Neuronal stem cell (in vitro differentiated cells): ENCODE measurements around the gene LOXL3.

Experiments used
- DNase-seq: peaks from one replicate; pipeline ENCODE4 v3.0.0-alpha.2; 2013; ENCODE audit warnings: low spot score
- H2AFZ ChIP-seq: one replicate; pipeline ENCODE4 v1.6.1; 2013; ENCODE audit warnings: mild to moderate bottlenecking, low read length, inconsistent platforms
- H2AK5ac ChIP-seq: 2 replicates; pipeline ENCODE4 v1.6.1; 2013; ENCODE audit warnings: low read depth, mild to moderate bottlenecking, inconsistent platforms, low read length, moderate library complexity, mixed read lengths
- H2BK120ac ChIP-seq: 2 replicates; pipeline ENCODE4 v1.6.1; 2013; ENCODE audit warnings: low read depth, mild to moderate bottlenecking, inconsistent platforms, low read length, moderate library complexity, mixed read lengths
- H2BK12ac ChIP-seq: one replicate; pipeline ENCODE4 v1.6.1; 2013; ENCODE audit warnings: low read length, inconsistent platforms
- H2BK15ac ChIP-seq: 2 replicates; pipeline ENCODE4 v1.6.1; 2013; ENCODE audit warnings: mild to moderate bottlenecking, low read length, inconsistent platforms, mixed read lengths
- H2BK5ac ChIP-seq: one replicate; pipeline ENCODE4 v1.6.1; 2013; ENCODE audit warnings: inconsistent platforms, mild to moderate bottlenecking, low read length, moderate library complexity
- H3K14ac ChIP-seq: one replicate; pipeline ENCODE4 v1.6.1; 2013; ENCODE audit warnings: low read length, inconsistent platforms
- H3K18ac ChIP-seq: 2 replicates; pipeline ENCODE4 v1.6.1; 2013; ENCODE audit warnings: low read length, inconsistent platforms
- H3K23ac ChIP-seq: 2 replicates; pipeline ENCODE4 v1.6.1; 2013; ENCODE audit warnings: low read depth, mild to moderate bottlenecking, mixed read lengths, low read length, inconsistent platforms; ENCODE audit not compliant: poor library complexity
- H3K27ac ChIP-seq: replicated peaks from 3 replicates; pipeline ENCODE4 v1.5.1; 2013; ENCODE audit warnings: low read length, inconsistent platforms
- H3K27me3 ChIP-seq, 3 experiments: 2 replicates each; pipeline ENCODE4 v1.6.1; 2013; ENCODE audit warnings: low read length in 3 of 3, mild to moderate bottlenecking in 2 of 3, inconsistent platforms in 1 of 3, low read depth in 1 of 3, mixed read lengths in 1 of 3, moderate library complexity in 1 of 3; ENCODE audit not compliant: control insufficient read depth in 3 of 3, insufficient read depth in 3 of 3
- H3K36me3 ChIP-seq, 2 donors: replicated peaks in 1 of 2; 2 replicates each; pipeline ENCODE4 v1.6.1; 2013; ENCODE audit warnings: low read length in 2 of 2; ENCODE audit not compliant: control insufficient read depth in 2 of 2, insufficient read depth in 2 of 2
- H3K4ac ChIP-seq: 2 replicates; pipeline ENCODE4 v1.6.1; 2013; ENCODE audit warnings: inconsistent platforms, mild to moderate bottlenecking, low read length, moderate library complexity
- H3K4me1 ChIP-seq, 2 donors: 1 replicate in 1 of 2; 2 replicates in 1 of 2; pipeline ENCODE4 v1.6.1; 2013; ENCODE audit warnings: low read length in 2 of 2, low read depth in 1 of 2; ENCODE audit not compliant: control insufficient read depth in 2 of 2, insufficient read depth in 1 of 2
- H3K4me2 ChIP-seq: one replicate; pipeline ENCODE4 v1.6.1; 2013; ENCODE audit warnings: mild to moderate bottlenecking, low read length, inconsistent platforms; ENCODE audit not compliant: insufficient read depth, poor library complexity, severe bottlenecking
- H3K4me3 ChIP-seq, 2 donors: 2 replicates each; pipeline ENCODE4 v1.5.1; 2013; ENCODE audit warnings: low read length in 2 of 2, mild to moderate bottlenecking in 2 of 2, inconsistent platforms in 1 of 2, moderate library complexity in 1 of 2
- H3K79me1 ChIP-seq: one replicate; pipeline ENCODE4 v1.6.1; 2013; ENCODE audit warnings: low read depth, mild to moderate bottlenecking, inconsistent platforms, low read length, moderate library complexity
- H3K9ac ChIP-seq: one replicate; pipeline ENCODE4 v1.6.1; 2013; ENCODE audit warnings: mild to moderate bottlenecking, low read depth, low read length, inconsistent platforms; ENCODE audit not compliant: poor library complexity
- H3K9me3 ChIP-seq, 2 donors: replicated peaks in 1 of 2; 2 replicates each; pipeline versions ENCODE3 to v1.6.1; 2013; ENCODE audit warnings: low read length in 2 of 2, mild to moderate bottlenecking in 2 of 2, inconsistent platforms in 1 of 2, low read depth in 1 of 2, mixed read lengths in 1 of 2, moderate library complexity in 1 of 2; ENCODE audit not compliant: control insufficient read depth in 2 of 2, insufficient read depth in 1 of 2
- H4K8ac ChIP-seq: one replicate; pipeline ENCODE4 v1.6.1; 2013; ENCODE audit warnings: low read depth, mild to moderate bottlenecking, inconsistent platforms, low read length, moderate library complexity
- H4K91ac ChIP-seq: one replicate; pipeline ENCODE4 v1.6.1; 2013; ENCODE audit warnings: low read length, low read depth, mild to moderate bottlenecking, inconsistent platforms; ENCODE audit not compliant: poor library complexity
- WGBS, 2 donors: extraction: QIAGEN DNeasy Blood & Tissue Kit; methylation state at CpG; one replicate each; pipeline ENCODE4 v1.1.7; 2013; ENCODE audit warnings: missing lambda C conversion rate in 2 of 2, mixed read lengths in 1 of 2; ENCODE audit not compliant: insufficient read length in 2 of 2, insufficient replicate concordance in 1 of 2; ENCODE audit errors: extremely low coverage in 2 of 2; 5-methylcytosine and 5-hydroxymethylcytosine counted together

Gene LOXL3

DNA sequence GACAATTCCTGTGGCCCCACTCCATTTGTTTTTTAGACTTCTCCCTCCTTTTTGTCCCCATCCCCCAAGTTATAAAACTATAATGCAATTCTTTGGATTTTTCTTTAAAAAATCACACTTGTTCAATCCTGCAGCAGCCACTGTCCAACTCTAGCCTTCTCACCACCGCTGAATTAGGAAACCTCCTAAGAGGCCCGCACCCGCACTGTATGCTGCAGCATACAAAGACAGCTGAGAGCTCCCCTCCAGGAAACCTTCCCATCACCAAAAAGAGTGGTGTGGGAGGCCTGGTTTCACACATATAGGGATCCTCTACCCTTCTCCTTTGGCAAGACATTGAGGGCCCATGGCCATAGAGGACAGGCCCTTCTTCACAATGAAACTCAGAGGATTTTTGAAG lies 49.2 kb downstream of the LOXL3 start:
- DNase-seq: no peak
- Histone ChIP-seq H3K4me3 (no peak overlapping the region), H3K23ac (no peak overlapping the region), H3K4me1 (peaks cover 11% of the 10 kb centered on the region in 2 donors), H3K18ac (no peak overlapping the region), H2BK5ac (no peak overlapping the region), H3K27me3 (peaks cover 38 to 78% (median 59%) of the 10 kb centered on the region in 3 experiments), H3K4ac (no peak overlapping the region), H4K91ac (no peak overlapping the region), H3K14ac (no peak overlapping the region), H3K27ac (no peak overlapping the region), H3K4me2 (no peak overlapping the region), H3K9ac (no peak overlapping the region), H4K8ac (no peak overlapping the region), H3K36me3 (peaks cover 6 to 22% of the 10 kb centered on the region in 2 donors), H2BK120ac (no peak overlapping the region), H2AK5ac (no peak overlapping the region), H3K9me3 (no peaks in the 10 kb centered on the region), H2BK12ac (no peak overlapping the region), H2AFZ (no peak overlapping the region), H2BK15ac (no peak overlapping the region), H3K79me1 (peaks cover 3% of the 10 kb centered on the region)
- no CpG with 5 or more reads among the region's 3 CpGs for WGBS, 2 donors

GRCh38 chr2:74503506-74504475 lies 50.0 kb downstream of the LOXL3 start:
- peak overlapping the region; percentile 91 for H3K4me2 ChIP-seq
- no peak for DNase-seq
- H3K27ac ChIP-seq: no peak overlapping the region

GRCh38 chr2:74502720-74503505 lies 50.8 kb downstream of the LOXL3 start:
- Histone ChIP-seq H3K27ac (no peak overlapping the region), H3K27me3 (peaks cover 50 to 81% (median 64%) of the 10 kb centered on the region in 3 experiments)
- no CpG with 5 or more reads among the region's 67 CpGs for WGBS, 2 donors

More at GRCh38 chr2:74503506-74504475, 50.0 kb downstream of the LOXL3 start:
- H3K9me3 ChIP-seq: no peaks in the 10 kb centered on the region
- H3K23ac ChIP-seq: peak overlapping the region; percentile 76
- H2AFZ ChIP-seq: peak overlapping the region; percentile 82
- no peak overlapping the region for H3K14ac ChIP-seq
- no peak overlapping the region for H4K91ac ChIP-seq
- peaks cover 3% of the 10 kb centered on the region for H3K79me1 ChIP-seq
- WGBS, 2 donors: no CpG with 5 or more reads among the region's 45 CpGs
- H3K27me3 ChIP-seq: peaks cover 46 to 81% (median 61%) of the 10 kb centered on the region in 3 experiments
- H4K8ac ChIP-seq: no peak overlapping the region
- H2BK5ac ChIP-seq: no peak overlapping the region
- H3K9ac ChIP-seq: no peak overlapping the region
- H3K4me3 ChIP-seq: no peak overlapping the region
- H2AK5ac ChIP-seq: no peak overlapping the region
- peak overlapping the region; percentile 59 for H3K18ac ChIP-seq
- H2BK15ac ChIP-seq: peak overlapping the region; percentile 54
- H2BK12ac ChIP-seq: no peak overlapping the region
- no peak overlapping the region for H3K4ac ChIP-seq
- H3K4me1 ChIP-seq: peaks cover 15 to 16% of the 10 kb centered on the region in 2 donors
- H3K36me3 ChIP-seq: peaks cover 6 to 22% of the 10 kb centered on the region in 2 donors
- no peak overlapping the region for H2BK120ac ChIP-seq

More at GRCh38 chr2:74502720-74503505, 50.8 kb downstream of the LOXL3 start:
- no peak overlapping the region for H2BK120ac ChIP-seq
- no peak overlapping the region for H4K91ac ChIP-seq
- H4K8ac ChIP-seq: no peak overlapping the region
- no peak overlapping the region for H3K14ac ChIP-seq
- H2BK12ac ChIP-seq: no peak overlapping the region
- no peak overlapping the region for H2BK5ac ChIP-seq
- no peak overlapping the region for H3K9ac ChIP-seq
- peak overlapping the region; percentile 76 for H3K23ac ChIP-seq
- peaks cover 20 to 23% of the 10 kb centered on the region in 2 donors for H3K4me1 ChIP-seq
- peak overlapping the region; percentile 26 for H2AK5ac ChIP-seq
- H2AFZ ChIP-seq: peak overlapping the region; percentile 82
- no peak overlapping the region for H3K4ac ChIP-seq
- peak overlapping the region; percentile 74 for H3K18ac ChIP-seq
- H2BK15ac ChIP-seq: peak overlapping the region; percentile 54
- peak overlapping the region; percentile 91 for H3K4me2 ChIP-seq
- no peak for DNase-seq
- H3K4me3 ChIP-seq: peak overlapping the region; percentile 20 to 70
- peaks cover 3% of the 10 kb centered on the region for H3K79me1 ChIP-seq
- peaks cover 6 to 22% of the 10 kb centered on the region in 2 donors for H3K36me3 ChIP-seq
- H3K9me3 ChIP-seq: no peaks in the 10 kb centered on the region
